Loucy (cell line): ENCODE measurements around the gene DNAJB4.

Source experiments
- H2AFZ ChIP-seq: fragments of 200-600 bp; sonication (generic); 2 replicates; pipeline ENCODE4 v1.6.0; 2016; ENCODE audit warnings: antibody characterized with exemption, mild to moderate bottlenecking, low read length, moderate library complexity
- H3F3A ChIP-seq: fragments of 200-600 bp; 2 replicates; pipeline ENCODE4 v1.6.0; 2016; ENCODE audit warnings: antibody characterized with exemption, low read depth, mild to moderate bottlenecking
- H3K27me3 ChIP-seq: fragments of 200-600 bp; sonication (generic); 2 replicates; pipeline ENCODE4 v1.6.1; 2014; ENCODE audit warnings: low read length, mild to moderate bottlenecking; ENCODE audit not compliant: insufficient read depth, poor library complexity, severe bottlenecking
- H3K36me3 ChIP-seq: fragments of 200-600 bp; sonication (generic); 2 replicates; pipeline ENCODE4 v1.6.1; 2016; ENCODE audit warnings: low read length; ENCODE audit not compliant: insufficient read depth
- H3K4me1 ChIP-seq: fragments of 200-600 bp; sonication (generic); 2 replicates; pipeline ENCODE4 v1.5.1; 2014; ENCODE audit warnings: low read length, mild to moderate bottlenecking; ENCODE audit not compliant: insufficient read depth, poor library complexity, severe bottlenecking
- H3K4me2 ChIP-seq: fragments of 200-600 bp; sonication (generic); 2 replicates; pipeline ENCODE4 v1.6.0; 2014; ENCODE audit warnings: antibody characterized with exemption, low read length, low read depth, mild to moderate bottlenecking; ENCODE audit not compliant: poor library complexity, severe bottlenecking
- H3K4me3 ChIP-seq: fragments of 200-600 bp; sonication (generic); 2 replicates; pipeline ENCODE4 v1.5.1; 2014; ENCODE audit warnings: low read length, mild to moderate bottlenecking, mixed read lengths; ENCODE audit not compliant: poor library complexity, severe bottlenecking
- H3K79me2 ChIP-seq: fragments of 200-600 bp; sonication (generic); 2 replicates; pipeline ENCODE4 v1.6.1; 2014; ENCODE audit warnings: low read length; ENCODE audit not compliant: insufficient read depth
- H3K9ac ChIP-seq: fragments of 200-600 bp; sonication (generic); 2 replicates; pipeline ENCODE4 v1.6.0; 2014; ENCODE audit warnings: mild to moderate bottlenecking, low read depth, low read length, moderate library complexity; ENCODE audit not compliant: poor library complexity, severe bottlenecking
- H3K9me2 ChIP-seq: fragments of 200-600 bp; sonication (generic); replicated peaks from 2 replicates; pipeline ENCODE4 v1.6.1; 2016; ENCODE audit warnings: low read depth, low read length, mixed read lengths
- H3K9me3 ChIP-seq: fragments of 200-600 bp; sonication (generic); 2 replicates; pipeline ENCODE4 v1.6.1; 2014; ENCODE audit warnings: mild to moderate bottlenecking, antibody characterized with exemption, low read length, low read depth; ENCODE audit not compliant: insufficient read depth
- H4K20me1 ChIP-seq: fragments of 200-600 bp; sonication (generic); 2 replicates; pipeline ENCODE4 v1.6.0; 2014; ENCODE audit warnings: antibody characterized with exemption, low read length, mild to moderate bottlenecking; ENCODE audit not compliant: insufficient read depth, poor library complexity, severe bottlenecking
- CTCF ChIP-seq: fragments of 200-600 bp; sonication (generic); conservative IDR thresholded peaks from 2 replicates; pipeline ENCODE4 v1.5.1; 2014; ENCODE audit warnings: mild to moderate bottlenecking, antibody characterized with exemption, low read length
- EZH2phosphoT487 ChIP-seq: fragments of 200-600 bp; IDR thresholded peaks from 2 replicates; pipeline ENCODE4 v1.6.1; 2018; ENCODE audit warnings: antibody characterized with exemption, mild to moderate bottlenecking, moderate library complexity, borderline replicate concordance

The DNAJB4 gene

GRCh38 chr1:77975386-77975785 lies 29.4 kb upstream of the DNAJB4 start:
- Histone ChIP-seq H3K79me2 (peaks cover 95% of the 10 kb centered on the region), H2AFZ (no peak overlapping the region), H3K27me3 (peaks cover 4% of the 10 kb centered on the region), H3K4me1 (peaks cover 43% of the 10 kb centered on the region), H4K20me1 (peaks cover 81% of the 10 kb centered on the region), H3F3A (no peaks in the 10 kb centered on the region; the same call in 1 of the 2 replicates), H3K4me2 (peak overlapping the region; percentile 98), H3K36me3 (peaks cover 24% of the 10 kb centered on the region; the same call in 1 of the 2 replicates), H3K9me2 (no peaks in the 10 kb centered on the region), H3K9me3 (no peaks in the 10 kb centered on the region), H3K9ac (peak overlapping the region; percentile 100), H3K4me3 (peak overlapping the region; percentile 95)
- TF ChIP-seq CTCF (no peak), EZH2phosphoT487 (no peak)

- Histone ChIP-seq H3K4me1 (peaks cover 43% of the 10 kb centered on the region), H3K36me3 (peaks cover 19% of the 10 kb centered on the region; the same call in 1 of the 2 replicates), H3K9ac (peak overlapping the region; percentile 100), H3K4me3 (peak overlapping the region; percentile 95), H2AFZ (no peak overlapping the region), H3K9me2 (no peaks in the 10 kb centered on the region), H3K4me2 (peak overlapping the region; percentile 98), H3K79me2 (peaks cover 95% of the 10 kb centered on the region), H3K27me3 (peaks cover 4% of the 10 kb centered on the region), H3F3A (no peaks in the 10 kb centered on the region; the same call in 1 of the 2 replicates), H4K20me1 (peaks cover 81% of the 10 kb centered on the region), H3K9me3 (no peaks in the 10 kb centered on the region)
- TF ChIP-seq CTCF, result no peak
- no peak for TF ChIP-seq EZH2phosphoT487
Observed at GRCh38 chr1:77975907-77976306, 28.8 kb upstream of the DNAJB4 start.

- H3K27me3 ChIP-seq, result peaks cover 4% of the 10 kb centered on the region
- H3K9me3 ChIP-seq, result no peaks in the 10 kb centered on the region
- peaks cover 40% of the 10 kb centered on the region for H3K4me1 ChIP-seq
- no peak for TF ChIP-seq EZH2phosphoT487
- TF ChIP-seq CTCF, result no peak
- H4K20me1 ChIP-seq, result peaks cover 80% of the 10 kb centered on the region
- H2AFZ ChIP-seq, result no peak overlapping the region
- H3K4me3 ChIP-seq, result peak overlapping the region; percentile 95
- no peaks in the 10 kb centered on the region; the same call in 1 of the 2 replicates for H3F3A ChIP-seq
- H3K4me2 ChIP-seq, result peak overlapping the region; percentile 98
- peaks cover 13% of the 10 kb centered on the region; the same call in 1 of the 2 replicates for H3K36me3 ChIP-seq
- peaks cover 95% of the 10 kb centered on the region for H3K79me2 ChIP-seq
- H3K9me2 ChIP-seq, result no peaks in the 10 kb centered on the region
- H3K9ac ChIP-seq, result peak overlapping the region; percentile 100
Observed at GRCh38 chr1:77976433-77977076, 28.2 kb upstream of the DNAJB4 start.
